ENCODE data around the gene SYTL3. TPM values are rescaled to one million over a fixed set of nuclear protein-coding genes. Genes with fewer than 3 reads are reported as not detected.

Gene SYTL3
- total RNA-seq, 1 donor from 2014 or later: 2.8 TPM

DNA sequence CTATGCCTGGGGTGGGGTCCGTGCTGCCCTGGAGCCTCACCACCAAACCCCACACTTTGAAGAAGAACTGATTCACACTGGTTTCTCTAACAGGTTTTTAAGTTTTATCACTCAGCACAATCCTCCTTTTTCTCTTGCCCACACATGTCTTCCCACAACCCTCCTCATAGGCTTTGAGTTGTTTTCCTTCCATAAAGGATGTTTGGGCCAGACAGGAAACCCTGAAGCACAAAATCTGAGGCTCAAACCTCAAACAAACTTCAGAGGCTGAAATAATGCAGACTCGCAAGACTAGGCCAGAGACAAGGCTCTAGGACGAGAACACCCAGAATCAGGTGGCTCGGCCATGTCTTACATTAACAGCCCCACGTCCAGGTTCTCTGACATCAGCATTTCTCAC, 134.0 kb downstream of the SYTL3 start:
- H3K4me1 Mint-ChIP-seq (ENCODE audit: low read depth, unreplicated experiment): peaks cover 27% of the 10 kb centered on the region
- TF ChIP-seq, protein P1, sequence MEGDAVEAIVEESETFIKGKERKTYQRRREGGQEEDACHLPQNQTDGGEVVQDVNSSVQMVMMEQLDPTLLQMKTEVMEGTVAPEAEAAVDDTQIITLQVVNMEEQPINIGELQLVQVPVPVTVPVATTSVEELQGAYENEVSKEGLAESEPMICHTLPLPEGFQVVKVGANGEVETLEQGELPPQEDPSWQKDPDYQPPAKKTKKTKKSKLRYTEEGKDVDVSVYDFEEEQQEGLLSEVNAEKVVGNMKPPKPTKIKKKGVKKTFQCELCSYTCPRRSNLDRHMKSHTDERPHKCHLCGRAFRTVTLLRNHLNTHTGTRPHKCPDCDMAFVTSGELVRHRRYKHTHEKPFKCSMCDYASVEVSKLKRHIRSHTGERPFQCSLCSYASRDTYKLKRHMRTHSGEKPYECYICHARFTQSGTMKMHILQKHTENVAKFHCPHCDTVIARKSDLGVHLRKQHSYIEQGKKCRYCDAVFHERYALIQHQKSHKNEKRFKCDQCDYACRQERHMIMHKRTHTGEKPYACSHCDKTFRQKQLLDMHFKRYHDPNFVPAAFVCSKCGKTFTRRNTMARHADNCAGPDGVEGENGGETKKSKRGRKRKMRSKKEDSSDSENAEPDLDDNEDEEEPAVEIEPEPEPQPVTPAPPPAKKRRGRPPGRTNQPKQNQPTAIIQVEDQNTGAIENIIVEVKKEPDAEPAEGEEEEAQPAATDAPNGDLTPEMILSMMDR (IDR thresholded peaks at IDR 0.05; ENCODE audit: partially characterized antibody, unreplicated experiment): no peak
- no peak for DNase-seq
- H3K27ac Mint-ChIP-seq (ENCODE audit: unreplicated experiment): no peak overlapping the region
- H3K27me3 Mint-ChIP-seq (ENCODE audit: unreplicated experiment): peaks cover 7% of the 10 kb centered on the region
- H3K9me3 Mint-ChIP-seq (ENCODE audit: unreplicated experiment): peaks cover 15% of the 10 kb centered on the region
- no peak overlapping the region for H3K4me3 Mint-ChIP-seq (ENCODE audit: unreplicated experiment)
- H3K36me3 Mint-ChIP-seq (ENCODE audit: unreplicated experiment): no peaks in the 10 kb centered on the region

DNA sequence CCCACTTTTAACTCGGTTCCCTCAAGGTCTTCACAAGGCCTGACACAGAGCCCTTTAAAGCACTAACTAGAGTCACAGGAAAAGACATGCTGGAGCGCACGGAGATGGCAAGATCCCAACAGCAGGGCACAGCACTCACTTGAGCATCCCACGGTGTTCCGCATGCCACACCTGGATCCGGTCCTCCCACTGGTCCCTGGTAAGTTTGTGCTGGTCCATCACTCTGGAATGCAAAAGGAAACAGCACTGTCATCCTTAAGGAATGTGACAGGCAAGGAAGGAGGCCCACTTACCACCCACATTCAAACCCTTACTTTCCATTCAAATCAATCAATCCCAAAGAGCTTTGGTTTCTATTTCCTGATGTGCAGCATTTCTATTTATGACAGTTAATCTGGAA, 134.7 kb downstream of the SYTL3 start:
- Mint-ChIP-seq H3K27me3 (ENCODE audit: unreplicated experiment) (peaks cover 10% of the 10 kb centered on the region), H3K36me3 (ENCODE audit: unreplicated experiment) (no peaks in the 10 kb centered on the region), H3K27ac (ENCODE audit: unreplicated experiment) (peak overlapping the region; percentile 3), H3K4me3 (ENCODE audit: unreplicated experiment) (no peak overlapping the region), H3K4me1 (ENCODE audit: low read depth, unreplicated experiment) (peaks cover 30% of the 10 kb centered on the region), H3K9me3 (ENCODE audit: unreplicated experiment) (peaks cover 19% of the 10 kb centered on the region)
- no peak for DNase-seq
- TF ChIP-seq, protein P1 (IDR thresholded peaks at IDR 0.05; ENCODE audit: partially characterized antibody, unreplicated experiment): no peak

DNA sequence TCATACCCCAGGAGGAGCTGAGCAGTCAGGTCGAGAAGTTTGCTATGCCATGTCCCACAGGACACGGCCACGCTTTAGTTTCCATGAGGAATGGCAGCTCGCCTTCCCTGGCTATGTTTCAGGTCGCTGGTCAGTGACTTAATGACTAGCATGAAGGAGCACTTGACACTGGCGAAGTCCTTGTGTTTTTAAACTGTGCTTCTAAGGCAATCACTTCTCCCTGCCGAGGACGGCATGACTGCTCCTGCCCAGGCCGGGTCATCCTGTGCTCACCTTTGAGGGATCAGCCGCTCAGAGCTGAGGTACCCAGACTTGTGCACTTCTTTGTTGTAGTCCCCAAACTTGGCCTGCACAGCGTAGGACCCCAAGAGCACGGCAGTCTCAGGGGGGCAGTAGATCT, 135.2 kb downstream of the SYTL3 start:
- TF ChIP-seq, protein P1 (IDR thresholded peaks at IDR 0.05; ENCODE audit: partially characterized antibody, unreplicated experiment): no peak
- H3K36me3 Mint-ChIP-seq (ENCODE audit: unreplicated experiment): no peaks in the 10 kb centered on the region

DNA sequence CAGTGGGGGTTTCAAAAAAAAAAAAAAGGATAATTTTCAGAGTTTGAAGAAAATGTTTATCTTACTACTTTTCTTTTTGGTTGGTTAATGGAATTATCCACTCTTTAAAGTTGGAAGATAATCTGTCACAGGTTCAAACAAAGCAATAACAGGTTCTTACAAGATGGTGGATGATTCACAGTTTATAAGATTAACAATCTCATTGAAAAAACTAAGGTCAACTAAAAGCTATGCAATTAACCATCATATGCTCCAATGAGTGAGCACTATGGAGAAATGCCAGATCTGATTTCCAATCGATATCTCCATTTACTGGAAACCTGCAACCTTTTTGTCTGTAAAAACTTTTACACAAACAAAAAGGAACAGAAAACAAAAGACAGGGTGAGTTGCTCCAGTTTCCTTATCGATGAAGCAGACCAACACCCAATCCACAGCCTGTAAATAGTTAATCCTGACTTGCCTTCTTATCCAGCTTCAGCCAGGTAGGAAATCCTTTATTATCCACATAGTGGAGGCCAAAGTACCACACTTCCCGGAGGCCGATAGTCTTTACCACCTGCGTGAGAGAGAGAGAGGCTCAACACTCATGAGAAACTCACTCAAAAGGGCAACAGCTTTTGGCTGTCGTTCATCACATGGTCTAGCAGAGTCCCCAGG, 136.9 kb downstream of the SYTL3 start:
- peak overlapping the region; percentile 88 for H3K27ac Mint-ChIP-seq (ENCODE audit: unreplicated experiment)
- no peak overlapping the region for H3K4me3 Mint-ChIP-seq (ENCODE audit: unreplicated experiment)
- peaks cover 18% of the 10 kb centered on the region for H3K9me3 Mint-ChIP-seq (ENCODE audit: unreplicated experiment)
- no peaks in the 10 kb centered on the region for H3K36me3 Mint-ChIP-seq (ENCODE audit: unreplicated experiment)
- H3K4me1 Mint-ChIP-seq (ENCODE audit: low read depth, unreplicated experiment): peaks cover 42% of the 10 kb centered on the region
- no peak for DNase-seq
- TF ChIP-seq, protein P1 (IDR thresholded peaks at IDR 0.05; ENCODE audit: partially characterized antibody, unreplicated experiment): no peak
- H3K27me3 Mint-ChIP-seq (ENCODE audit: unreplicated experiment): peaks cover 13% of the 10 kb centered on the region

More for the DNA sequence above, 135.2 kb downstream of the SYTL3 start:
- DNase-seq: no peak
- H3K27ac Mint-ChIP-seq (ENCODE audit: unreplicated experiment): no peak overlapping the region
- H3K9me3 Mint-ChIP-seq (ENCODE audit: unreplicated experiment): peaks cover 21% of the 10 kb centered on the region
- H3K4me3 Mint-ChIP-seq (ENCODE audit: unreplicated experiment): no peak overlapping the region
- peaks cover 35% of the 10 kb centered on the region for H3K4me1 Mint-ChIP-seq (ENCODE audit: low read depth, unreplicated experiment)
- peaks cover 12% of the 10 kb centered on the region for H3K27me3 Mint-ChIP-seq (ENCODE audit: unreplicated experiment)

DNA sequence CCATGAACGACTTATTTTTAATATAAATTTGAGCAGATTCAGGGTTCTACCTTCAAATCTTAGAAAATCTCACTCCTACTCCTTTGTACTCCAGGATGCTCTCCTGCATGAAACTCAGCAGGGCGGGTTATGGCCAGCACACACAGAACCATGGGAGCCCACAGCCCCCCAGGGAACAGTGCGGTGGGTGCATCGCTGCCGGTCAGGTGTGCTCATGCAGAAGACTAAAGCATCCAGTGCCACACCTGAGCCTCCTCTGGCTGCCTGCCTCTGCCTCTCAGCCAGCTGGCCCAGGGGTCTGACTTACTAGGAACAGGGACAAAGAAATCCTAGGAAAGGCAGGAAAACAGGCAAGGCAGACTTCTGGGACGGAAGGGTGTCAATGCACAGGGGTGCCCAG, 137.5 kb downstream of the SYTL3 start:
- TF ChIP-seq, protein P1 (IDR thresholded peaks at IDR 0.05; ENCODE audit: partially characterized antibody, unreplicated experiment): no peak
- Mint-ChIP-seq H3K4me3 (ENCODE audit: unreplicated experiment) (peak overlapping the region; percentile 59), H3K36me3 (ENCODE audit: unreplicated experiment) (no peaks in the 10 kb centered on the region), H3K4me1 (ENCODE audit: low read depth, unreplicated experiment) (peaks cover 42% of the 10 kb centered on the region), H3K9me3 (ENCODE audit: unreplicated experiment) (peaks cover 18% of the 10 kb centered on the region), H3K27ac (ENCODE audit: unreplicated experiment) (peak overlapping the region; percentile 88), H3K27me3 (ENCODE audit: unreplicated experiment) (peaks cover 13% of the 10 kb centered on the region)
- DNase-seq: no peak
